ENCODE results near the gene CENPF.

CENPF gene

GRCh38 chr1:214660190-214660589 lies 57.2 kb downstream of the CENPF start:
- TF ChIP-seq CTCF (IDR thresholded peaks at IDR 0.05; ENCODE audit: control insufficient read depth, insufficient read depth, low read depth, low read length, missing control alignments) = no peak
- H3K4me3 ChIP-seq (ENCODE audit: control insufficient read depth, low read depth, low read length) = no peak overlapping the region
- DNase-seq (ENCODE audit: low read depth) = no peak

GRCh38 chr1:214660900-214661299 lies 57.9 kb downstream of the CENPF start:
- TF ChIP-seq CTCF (IDR thresholded peaks at IDR 0.05; ENCODE audit: control insufficient read depth, insufficient read depth, low read depth, low read length, missing control alignments) = peak; percentile 84
- H3K4me3 ChIP-seq (ENCODE audit: control insufficient read depth, low read depth, low read length) = no peak overlapping the region
- DNase-seq (ENCODE audit: low read depth) = peak; percentile 86

- H3K4me3 ChIP-seq (ENCODE audit: control insufficient read depth, low read depth, low read length) = no peak overlapping the region
- no peak for TF ChIP-seq CTCF (IDR thresholded peaks at IDR 0.05; ENCODE audit: control insufficient read depth, insufficient read depth, low read depth, low read length, missing control alignments)
- no peak for DNase-seq (ENCODE audit: low read depth)
These were observed 59.3 kb downstream of the CENPF start for GRCh38 chr1:214662223-214662785.

DNA sequence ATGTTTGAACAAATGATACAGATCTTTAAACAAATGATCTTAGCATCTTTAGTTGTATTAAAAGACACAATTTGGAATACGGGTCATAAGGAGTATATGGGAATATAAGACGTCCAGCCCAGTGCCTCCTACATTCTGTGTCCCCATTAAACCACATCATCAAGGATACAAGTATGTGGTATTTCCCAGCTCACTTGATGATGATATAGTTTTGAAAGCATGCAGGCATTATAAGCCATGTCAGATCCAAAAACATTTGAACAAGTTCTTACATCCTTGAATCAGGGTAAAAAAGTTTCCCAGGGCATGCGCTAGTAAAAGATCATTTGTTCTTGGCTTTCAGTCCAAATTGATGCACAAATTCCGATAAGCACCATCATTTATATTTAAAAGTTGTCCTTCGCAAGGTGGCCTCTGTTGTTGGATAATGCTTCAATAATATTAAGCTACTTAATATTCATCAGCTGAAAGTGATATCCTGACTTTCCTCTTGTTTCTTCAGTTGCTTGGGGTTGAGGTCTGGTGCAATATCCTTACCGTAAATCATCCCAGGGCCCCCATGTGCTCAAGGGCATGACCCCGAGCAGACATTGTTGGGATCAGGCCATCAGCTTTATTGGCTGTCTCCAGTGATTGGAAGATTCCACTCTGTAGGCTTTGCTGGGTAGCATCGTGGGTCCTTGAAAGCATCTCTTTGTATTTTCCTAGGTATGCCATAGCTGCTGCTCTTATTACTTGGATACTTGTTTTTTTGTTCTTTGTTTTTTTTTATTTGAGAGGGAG lies 61.8 kb downstream of the CENPF start:
- no peak overlapping the region for H3K4me3 ChIP-seq (ENCODE audit: control insufficient read depth, low read depth, low read length)
- DNase-seq (ENCODE audit: low read depth) = no peak
- no peak for TF ChIP-seq CTCF (IDR thresholded peaks at IDR 0.05; ENCODE audit: control insufficient read depth, insufficient read depth, low read depth, low read length, missing control alignments)

DNA sequence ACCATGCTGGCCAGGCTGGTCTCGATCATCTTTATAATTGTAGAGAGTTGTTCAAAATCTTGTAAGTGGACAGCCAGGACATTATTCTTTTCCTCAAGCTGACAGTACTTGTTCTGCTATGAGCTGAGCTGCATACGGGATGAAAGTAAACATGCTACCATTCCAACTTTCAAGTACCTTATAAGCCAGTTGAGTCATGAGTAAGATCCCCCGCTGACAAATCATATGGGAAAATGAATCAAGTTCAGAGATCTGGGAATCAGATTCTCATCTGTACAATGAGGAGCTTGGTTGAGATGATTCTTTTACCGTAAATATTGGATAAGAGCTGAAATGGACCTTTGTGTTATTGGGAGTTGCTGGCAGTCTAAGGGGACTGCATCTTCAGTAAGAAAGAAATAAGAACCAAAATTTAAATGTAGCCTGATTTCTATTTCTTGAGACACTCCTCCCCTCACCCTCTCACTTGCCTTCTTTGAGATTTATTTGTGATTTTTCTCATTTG lies 62.7 kb downstream of the CENPF start:
- TF ChIP-seq CTCF (IDR thresholded peaks at IDR 0.05; ENCODE audit: control insufficient read depth, insufficient read depth, low read depth, low read length, missing control alignments) = no peak
- no peak overlapping the region for H3K4me3 ChIP-seq (ENCODE audit: control insufficient read depth, low read depth, low read length)
- no peak for DNase-seq (ENCODE audit: low read depth)

GRCh38 chr1:214666674-214667073 lies 63.7 kb downstream of the CENPF start:
- H3K4me3 ChIP-seq (ENCODE audit: control insufficient read depth, low read depth, low read length) = no peak overlapping the region
- TF ChIP-seq CTCF (IDR thresholded peaks at IDR 0.05; ENCODE audit: control insufficient read depth, insufficient read depth, low read depth, low read length, missing control alignments) = no peak
- no peak for DNase-seq (ENCODE audit: low read depth)

All from AG09309 (cell line).